Stimulated activated naive CD8-positive, alpha-beta T cell treated with anti-CD3 and anti-CD28 coated beads, Interleukin-15, Interleukin-2, amounts not matched to agents 100 U/mL and 50 U/mL, for 24 hours (primary cell): ENCODE measurements around the gene SERPING1.

Experiments
- ATAC-seq: fragments of 150-1000 bp; cut with Tn5 transposase; one replicate; pipeline ENCODE4 v1.10.0; 2021
- DNase-seq: peaks from one replicate; pipeline ENCODE4 v3.0.0; 2021

The SERPING1 gene

DNA sequence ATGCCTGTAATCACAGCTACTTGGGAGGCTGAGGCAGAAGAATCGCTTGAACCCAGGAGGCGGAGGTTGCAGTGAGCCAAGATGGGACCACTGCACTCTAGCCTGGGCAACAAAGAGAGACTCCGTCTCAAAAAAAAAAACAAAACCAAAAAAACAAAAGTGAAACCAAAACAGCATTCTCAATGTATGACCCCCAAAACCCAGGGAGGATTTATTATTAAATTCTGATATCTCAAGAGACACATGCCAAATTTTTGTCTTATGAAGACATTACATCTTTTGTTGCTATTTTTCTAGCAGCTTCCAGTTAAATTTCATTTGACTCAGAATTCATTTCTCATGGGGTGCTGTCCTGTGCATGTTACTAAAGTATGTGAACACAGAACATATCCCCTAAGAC, 55.2 kb downstream of the SERPING1 start:
- DNase-seq = no peak
- ATAC-seq = no peak

DNA sequence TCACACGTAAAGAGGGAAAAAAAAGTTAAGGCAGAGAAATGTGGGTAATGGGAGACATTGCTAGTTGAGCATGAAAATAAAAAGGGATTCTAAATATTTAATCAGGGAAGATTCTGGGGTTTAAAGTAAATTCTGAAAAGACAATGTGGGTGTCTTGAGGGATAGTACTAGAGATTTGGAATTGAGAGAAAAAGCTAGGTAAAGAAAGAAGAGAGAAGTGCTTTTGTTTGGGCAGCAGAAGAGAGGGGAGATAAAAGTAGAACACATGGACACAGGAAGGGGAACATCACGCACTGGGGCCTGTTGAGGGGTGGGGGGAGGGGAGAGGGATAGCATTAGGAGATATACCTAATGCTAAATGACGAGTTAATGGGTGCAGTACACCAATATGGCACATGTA, 55.7 kb downstream of the SERPING1 start:
- no peak for DNase-seq
- no peak for ATAC-seq

DNA sequence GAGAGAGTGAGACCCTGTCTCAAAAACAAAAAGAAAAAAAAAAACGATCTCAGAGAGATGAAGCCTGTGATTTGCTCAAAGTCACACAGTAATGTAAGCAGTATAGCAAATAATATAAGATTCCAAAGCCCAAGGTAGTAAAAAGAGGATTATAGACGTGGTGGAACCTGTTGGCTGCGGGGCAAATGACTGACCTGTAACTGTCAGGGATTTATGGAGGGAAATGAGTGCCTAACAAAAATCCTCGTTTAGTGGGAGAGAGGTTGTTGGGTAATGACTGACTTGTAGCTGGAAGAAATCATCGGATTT, 59.4 kb downstream of the SERPING1 start:
- DNase-seq (no peak), ATAC-seq (no peak)

DNA sequence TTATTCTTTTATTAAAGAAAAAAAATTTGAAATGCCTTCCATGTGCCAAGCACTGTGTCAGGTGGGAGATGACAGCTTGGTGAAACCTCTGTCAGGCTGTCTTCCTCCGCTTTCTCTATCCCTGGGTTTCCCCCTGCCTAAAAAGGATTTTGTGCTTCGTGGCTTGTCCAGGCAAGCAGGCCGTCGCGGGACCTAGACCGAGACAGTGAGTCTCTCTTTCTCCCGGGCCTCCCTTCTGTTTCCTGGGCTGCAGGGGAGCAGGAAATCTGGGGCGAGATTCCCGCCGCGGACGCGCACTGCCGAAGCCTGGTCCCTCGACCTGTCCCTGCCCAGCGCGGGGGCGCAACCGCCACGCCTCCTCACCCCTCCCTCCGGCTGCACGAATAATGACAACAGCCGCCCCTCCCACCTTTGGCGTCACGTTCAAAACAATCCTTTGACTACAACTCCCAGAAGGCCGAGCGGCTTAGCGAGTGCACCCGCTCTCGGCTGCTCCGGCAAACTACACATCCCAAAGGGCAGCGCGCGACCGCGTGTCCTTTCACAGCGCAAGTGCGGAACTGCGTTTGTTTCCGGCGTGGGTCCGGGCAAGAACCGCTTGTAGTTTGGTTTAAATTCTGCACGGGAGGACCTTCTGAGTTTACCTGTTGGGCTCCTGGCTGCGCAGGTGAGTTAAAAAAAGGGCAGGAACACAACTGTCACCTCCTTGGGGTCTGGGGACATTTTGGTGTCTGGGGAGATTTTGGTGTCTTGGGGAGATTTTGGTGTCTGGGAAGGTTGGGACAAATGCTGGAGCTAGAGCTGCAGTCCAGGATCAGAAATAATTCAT, 59.9 kb downstream of the SERPING1 start, which contains the start of gene CLP1:
Gene CLP1 (plus strand): TSS at position 569 of the 829 bp plus-strand sequence. CDS start 1,715 bp downstream, outside the sequence.
- peak; percentile 98 for DNase-seq
- peak; percentile 99 for ATAC-seq

DNA sequence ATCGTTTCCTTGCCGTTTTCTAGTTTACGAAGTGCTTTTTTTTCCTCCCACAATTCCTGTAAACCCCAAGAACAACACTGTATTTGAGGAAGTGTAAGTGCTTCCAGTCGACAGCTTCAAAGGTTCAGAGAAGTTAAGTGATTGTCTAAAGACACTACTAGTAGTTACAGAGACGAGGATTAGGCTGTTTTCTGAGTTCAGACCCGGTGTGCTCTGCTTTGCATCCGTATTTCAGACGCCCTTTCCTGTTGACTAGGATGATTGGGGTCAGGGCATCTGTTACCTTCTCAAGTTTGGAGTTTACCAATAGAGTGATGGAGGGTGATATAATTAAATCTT, 60.5 kb downstream of the SERPING1 start:
- DNase-seq (no peak), ATAC-seq (no peak)

DNA sequence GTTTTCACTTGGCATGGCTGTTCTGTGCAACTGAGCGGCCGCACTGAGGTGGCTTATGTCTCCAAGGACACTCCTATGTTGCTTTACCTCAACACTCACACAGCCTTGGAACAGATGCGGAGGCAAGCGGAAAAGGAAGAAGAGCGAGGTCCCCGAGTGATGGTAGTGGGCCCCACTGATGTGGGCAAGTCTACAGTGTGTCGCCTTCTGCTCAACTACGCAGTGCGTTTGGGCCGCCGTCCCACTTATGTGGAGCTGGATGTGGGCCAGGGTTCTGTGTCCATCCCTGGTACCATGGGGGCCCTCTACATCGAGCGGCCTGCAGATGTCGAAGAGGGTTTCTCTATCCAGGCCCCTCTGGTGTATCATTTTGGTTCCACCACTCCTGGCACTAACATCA, 62.2 kb downstream of the SERPING1 start:
- DNase-seq = no peak
- no peak for ATAC-seq

DNA sequence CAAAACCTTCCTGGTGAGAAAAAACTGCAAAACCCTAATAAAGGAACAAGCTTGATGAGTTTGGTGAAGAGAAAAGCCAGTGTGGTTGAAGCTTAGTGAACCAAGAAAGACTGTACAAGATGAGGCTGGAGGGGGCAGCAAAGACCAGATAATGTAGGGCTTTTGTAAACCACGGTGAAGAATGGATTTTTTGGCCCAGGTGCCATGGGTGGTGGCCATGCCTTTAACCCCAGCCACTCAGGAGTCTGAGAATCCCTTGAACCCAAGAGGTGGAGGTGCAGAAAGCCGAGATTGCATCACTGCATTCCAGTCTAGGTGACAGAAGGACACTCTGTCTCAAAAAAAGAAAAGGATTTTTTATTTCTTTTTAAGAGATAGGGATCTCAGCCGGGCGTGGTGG, 65.4 kb downstream of the SERPING1 start:
- ATAC-seq (no peak), DNase-seq (no peak)

DNA sequence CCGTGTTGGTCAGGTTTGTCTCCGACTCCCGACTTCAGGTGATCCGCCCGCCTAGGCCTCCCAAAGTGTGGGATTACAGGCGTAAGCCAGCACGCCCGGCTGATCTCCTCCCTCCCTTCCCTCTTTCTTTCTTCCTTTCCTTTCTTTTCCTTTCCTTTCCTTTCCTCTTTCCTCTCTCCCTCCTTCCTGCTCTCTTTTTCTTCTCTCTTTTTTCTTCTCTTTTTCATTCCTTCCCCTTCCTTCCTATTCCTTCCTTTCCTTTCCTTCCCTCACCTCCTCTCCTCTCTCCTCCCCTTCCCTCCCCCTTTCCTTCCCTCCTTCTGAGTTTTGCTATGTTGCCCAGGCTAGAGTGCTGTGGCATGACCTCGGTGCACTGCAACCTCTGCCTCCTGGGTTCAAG, 66.5 kb downstream of the SERPING1 start:
- ATAC-seq (no peak), DNase-seq (no peak)
